GM12874 (cell line): ENCODE results near the gene PIAS4.

Experiments
- TF ChIP-seq, protein P1 (sequence below): IDR thresholded peaks from 2 replicates; pipeline ENCODE4 v1.5.1; 2011; ENCODE audit warnings: low read depth, mild to moderate bottlenecking, control low read depth, low read length, moderate library complexity; ENCODE audit not compliant: insufficient read depth

PIAS4 gene

DNA sequence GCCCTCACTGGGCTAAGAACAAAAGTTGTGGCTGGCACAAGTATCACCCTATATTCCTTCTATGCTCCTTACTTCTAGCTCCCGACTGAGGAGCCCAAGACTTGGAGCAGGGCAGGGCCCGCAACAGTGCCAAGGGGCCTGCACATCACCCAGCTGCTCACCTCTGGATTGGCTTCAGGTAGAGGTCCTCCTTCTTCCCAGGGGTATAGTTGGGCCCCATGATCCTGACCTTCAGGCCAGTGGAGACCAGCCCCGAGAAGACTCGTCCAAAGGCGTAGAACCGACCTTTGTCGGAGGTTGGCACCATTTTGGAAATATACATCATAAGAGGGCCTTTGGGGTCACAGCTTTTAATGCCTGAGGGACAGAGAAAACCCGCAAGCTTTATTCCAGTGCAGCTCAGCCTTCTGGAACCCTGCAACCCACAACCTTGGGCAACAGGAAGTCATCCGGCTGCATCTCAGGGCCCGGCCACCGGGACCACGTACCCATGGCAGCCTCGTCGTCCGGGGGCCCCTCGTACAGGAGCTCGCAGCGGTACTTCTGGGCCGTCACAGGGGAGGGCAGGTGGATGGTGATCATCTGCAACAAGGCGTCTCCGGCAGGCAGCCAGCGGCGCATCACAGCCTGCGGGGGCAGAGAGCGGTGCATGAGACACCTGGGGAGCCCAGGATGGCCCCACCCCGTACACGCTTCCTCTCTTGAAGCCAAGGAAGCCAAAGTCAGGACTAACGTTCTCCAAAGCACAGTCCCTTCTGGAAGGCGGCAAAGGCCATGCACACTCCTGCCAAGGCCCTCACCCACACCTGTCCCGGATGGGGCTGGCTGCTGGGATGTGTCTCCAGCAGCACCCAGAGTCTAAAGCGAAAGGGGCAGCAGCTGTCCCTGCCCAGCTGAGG, 26.9 kb upstream of the PIAS4 start:
- TF ChIP-seq, protein P1, sequence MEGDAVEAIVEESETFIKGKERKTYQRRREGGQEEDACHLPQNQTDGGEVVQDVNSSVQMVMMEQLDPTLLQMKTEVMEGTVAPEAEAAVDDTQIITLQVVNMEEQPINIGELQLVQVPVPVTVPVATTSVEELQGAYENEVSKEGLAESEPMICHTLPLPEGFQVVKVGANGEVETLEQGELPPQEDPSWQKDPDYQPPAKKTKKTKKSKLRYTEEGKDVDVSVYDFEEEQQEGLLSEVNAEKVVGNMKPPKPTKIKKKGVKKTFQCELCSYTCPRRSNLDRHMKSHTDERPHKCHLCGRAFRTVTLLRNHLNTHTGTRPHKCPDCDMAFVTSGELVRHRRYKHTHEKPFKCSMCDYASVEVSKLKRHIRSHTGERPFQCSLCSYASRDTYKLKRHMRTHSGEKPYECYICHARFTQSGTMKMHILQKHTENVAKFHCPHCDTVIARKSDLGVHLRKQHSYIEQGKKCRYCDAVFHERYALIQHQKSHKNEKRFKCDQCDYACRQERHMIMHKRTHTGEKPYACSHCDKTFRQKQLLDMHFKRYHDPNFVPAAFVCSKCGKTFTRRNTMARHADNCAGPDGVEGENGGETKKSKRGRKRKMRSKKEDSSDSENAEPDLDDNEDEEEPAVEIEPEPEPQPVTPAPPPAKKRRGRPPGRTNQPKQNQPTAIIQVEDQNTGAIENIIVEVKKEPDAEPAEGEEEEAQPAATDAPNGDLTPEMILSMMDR, result no peak

DNA sequence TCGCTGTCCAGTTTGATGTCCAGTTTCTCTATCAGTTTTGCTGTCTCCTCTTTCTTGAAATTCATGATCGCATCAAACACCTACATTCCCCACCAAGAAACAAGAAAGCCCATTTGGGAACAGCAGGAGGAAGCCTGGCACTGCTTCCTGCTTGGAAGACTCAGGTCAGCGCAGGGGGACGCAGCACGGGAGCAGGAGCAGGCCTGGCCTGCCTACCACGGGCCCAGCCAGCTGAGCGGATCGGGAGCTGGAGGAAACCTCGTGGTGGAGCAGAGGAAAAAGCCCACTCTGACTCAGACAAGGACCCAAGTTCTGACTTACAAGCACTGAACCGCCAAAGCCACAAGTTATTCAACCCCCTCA, 26.2 kb upstream of the PIAS4 start:
- TF ChIP-seq, protein P1, result no peak

DNA sequence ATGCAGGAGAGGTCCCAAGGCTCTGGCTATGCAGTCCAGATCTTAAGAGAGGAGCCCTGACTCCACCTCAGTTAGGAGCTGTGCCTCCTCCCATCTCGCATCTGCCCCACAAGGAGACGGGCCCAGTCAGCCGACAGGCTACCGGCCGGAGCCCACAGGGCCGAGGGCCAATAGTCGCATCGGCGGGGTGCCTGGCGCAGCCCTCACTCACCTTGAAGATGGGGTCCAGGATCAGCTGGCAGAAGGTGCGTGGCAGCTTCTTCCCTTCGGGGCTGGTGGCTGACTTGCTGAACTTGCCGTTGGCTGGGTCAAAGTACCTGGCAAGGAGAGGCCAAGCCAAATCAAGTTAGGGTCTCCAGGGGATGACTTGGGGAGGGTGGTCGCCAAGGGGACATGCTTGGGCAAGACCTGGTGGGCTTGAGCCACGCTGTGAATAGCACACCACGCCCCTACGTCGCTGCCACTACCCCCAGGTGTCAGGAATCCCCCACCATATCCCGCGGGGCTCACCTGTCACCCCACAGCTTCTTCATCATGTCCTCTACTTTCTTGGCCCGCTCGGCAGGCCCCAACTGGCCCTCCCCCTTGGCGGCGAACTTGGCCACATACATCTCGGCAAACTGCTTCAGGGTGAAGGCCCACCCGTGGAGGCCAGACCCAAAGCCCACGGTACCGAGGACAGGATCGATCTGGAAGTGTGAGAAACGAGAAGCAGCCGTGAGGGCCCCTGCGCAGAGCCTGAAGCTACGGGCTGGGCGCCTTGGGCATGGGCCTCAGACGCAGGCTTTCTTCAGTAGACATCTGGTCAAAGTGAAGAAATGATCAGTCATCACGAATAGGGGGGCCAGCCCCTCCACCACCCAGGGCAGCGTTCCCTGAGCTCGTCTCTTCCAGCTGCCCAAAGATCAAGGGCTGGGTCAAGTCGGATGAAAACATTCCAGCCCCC, 25.5 kb upstream of the PIAS4 start:
- TF ChIP-seq, protein P1, result no peak

DNA sequence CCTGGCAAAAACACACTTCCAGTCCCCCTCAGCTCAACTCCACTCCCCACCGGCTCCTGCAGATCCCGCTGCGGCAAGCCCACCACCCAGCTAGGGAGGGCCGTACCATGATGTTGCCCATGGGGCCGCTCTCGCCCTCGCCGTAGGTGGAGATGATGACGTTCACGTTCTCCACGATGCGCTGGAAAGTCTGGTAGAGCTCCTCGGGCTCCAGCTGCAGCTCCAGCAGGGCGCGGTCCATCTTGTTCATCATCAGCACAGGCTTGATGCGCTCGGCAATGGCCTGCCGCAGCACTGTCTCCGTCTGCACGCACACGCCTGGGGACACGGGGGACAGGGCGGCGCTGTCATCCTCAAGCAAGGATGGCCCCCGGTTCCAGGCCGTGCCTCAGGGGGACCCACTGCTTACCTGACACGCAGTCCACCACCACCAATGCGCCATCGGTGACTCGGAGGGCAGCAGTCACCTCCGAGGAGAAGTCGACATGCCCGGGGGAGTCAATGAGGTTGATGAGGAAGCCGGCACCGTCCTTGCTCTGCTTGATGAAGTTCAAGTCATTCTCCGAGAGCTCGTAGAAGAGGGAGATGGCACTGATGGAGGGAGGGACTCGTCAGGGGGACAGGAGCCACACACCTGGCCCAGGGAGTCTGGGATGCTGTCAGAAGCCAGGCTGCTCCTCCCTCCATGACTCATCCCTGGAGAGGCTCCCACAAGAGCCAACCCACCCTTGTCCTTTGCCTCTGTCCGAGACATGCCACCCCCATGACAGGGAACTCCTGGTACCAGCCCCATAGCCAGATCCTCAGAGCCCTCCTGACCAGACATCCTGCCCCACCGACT, 24.6 kb upstream of the PIAS4 start:
- TF ChIP-seq, protein P1, result no peak

DNA sequence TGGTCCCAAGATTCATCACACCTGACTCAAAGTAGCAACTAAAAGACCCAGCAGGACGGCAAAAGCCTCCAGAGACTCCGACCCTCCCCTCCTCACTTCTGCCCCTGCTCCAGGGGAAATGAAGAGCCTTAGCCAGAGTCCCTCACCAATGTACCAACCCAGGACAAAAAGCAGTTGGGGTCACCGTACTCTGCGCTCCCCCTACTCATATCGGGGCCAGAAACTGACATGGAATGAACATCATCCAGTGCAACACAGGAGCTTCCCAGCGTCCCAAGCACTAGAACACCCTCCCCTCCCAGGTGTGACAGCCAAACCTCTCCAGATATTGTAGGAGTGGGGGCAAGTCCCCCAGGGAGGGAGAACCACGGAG, 24.0 kb upstream of the PIAS4 start:
- TF ChIP-seq, protein P1, result no peak

DNA sequence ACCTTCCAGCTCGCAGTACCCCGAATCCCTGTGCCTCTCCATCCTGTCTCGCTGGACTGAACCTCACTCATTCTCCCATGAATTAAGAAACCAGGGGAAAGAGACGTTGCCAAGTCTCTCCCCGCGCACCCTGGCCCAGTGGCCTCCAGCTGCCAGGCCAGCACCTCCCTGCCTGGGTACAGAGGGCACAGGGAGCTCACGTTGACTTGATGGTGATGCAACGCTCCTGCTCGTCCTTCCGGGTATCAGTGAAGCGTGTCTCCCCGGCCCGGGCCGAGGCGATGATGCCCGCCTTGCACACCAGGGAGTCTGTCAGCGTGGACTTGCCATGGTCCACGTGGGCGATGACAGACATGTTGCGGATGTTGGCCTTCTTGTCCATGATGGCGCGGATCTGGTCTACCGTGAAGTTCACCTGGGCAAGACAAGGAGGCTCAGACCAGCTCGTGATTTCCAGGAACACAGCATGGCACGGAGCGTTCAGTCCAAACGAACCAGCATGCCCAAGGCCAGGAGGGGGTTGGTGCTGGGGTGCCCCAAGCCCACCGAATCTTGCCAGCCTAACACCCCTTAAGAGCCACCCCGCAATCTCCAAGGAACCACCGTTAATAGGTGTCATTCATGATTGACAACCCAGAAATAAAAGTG, 23.5 kb upstream of the PIAS4 start:
- TF ChIP-seq, protein P1, result no peak
